HCT116 (cell line): Measurements from ENCODE around the gene RFX3. TPM values are rescaled to one million over a fixed set of nuclear protein-coding genes. Genes with fewer than 3 reads are reported as not detected.

Experiments used
- ATAC-seq: fragments of 200-7000 bp; cut with Tn5 transposase; 2 replicates; pipeline ENCODE4 v1.9.1; 2020; ENCODE audit warnings: mild to moderate bottlenecking, moderate library complexity
- BruUV-seq: library from RNA; stranded (reverse); fragments of 400-500 nt; replicated peaks from 2 replicates; lab custom pipeline; 2021; lab: Mats Ljungman, UMichigan
- CTCF ChIA-PET: fragments of 300-600 bp; sonication (Branson Sonifier 250); formaldehyde crosslinking; loops from one replicate; lab custom pipeline; 2021; ENCODE audit warnings: antibody characterized with exemption; lab: Charles Lee
- POLR2A ChIA-PET: fragments of 300-600, 350-600 bp; sonication (Branson Sonifier 250); formaldehyde crosslinking; loops from one replicate; lab custom pipeline; 2021; ENCODE audit warnings: antibody characterized with exemption; lab: Charles Lee
- RAD21 ChIA-PET, 2 experiments: fragments of 300-600 bp; sonication (Branson Sonifier 250); formaldehyde crosslinking; loops; one replicate each; lab custom pipeline; 2023; ENCODE audit warnings: low total read pairs in 2 of 2; ENCODE audit not compliant: uncharacterized antibody in 2 of 2, unreplicated experiment in 2 of 2, low non-redundant PET in 1 of 2; lab: Charles Lee
- DNase-seq: peaks from one replicate; pipeline ENCODE4 v3.0.0-alpha.2; 2010; ENCODE audit warnings: low read depth, low spot score
- H2AFZ ChIP-seq: fragments of 200-600 bp; shearing (Covaris generic), sonication (generic); 2 replicates; pipeline ENCODE4 v1.6.1; 2017; ENCODE audit warnings: low read depth, mixed run types, mixed read lengths, antibody characterized with exemption, low read length; ENCODE audit not compliant: poor library complexity, severe bottlenecking
- H3K27ac ChIP-seq: 2 replicates; pipeline ENCODE4 v1.5.1; 2012; ENCODE audit warnings: low read depth, low read length
- H3K27me3 ChIP-seq: fragments of 200-600 bp; sonication (generic); 2 replicates; pipeline ENCODE4 v1.6.1; 2016; ENCODE audit warnings: mixed run types, low read length, mixed read lengths; ENCODE audit not compliant: insufficient read depth
- H3K36me3 ChIP-seq, 2 experiments: fragments of 200-500 bp in 1 of 2; fragments of 200-600 bp in 1 of 2; sonication (Bioruptor generic) in 1 of 2; sonication (generic) in 1 of 2; 2 replicates each; pipeline versions ENCODE4 v1.5.1 to v1.6.1; 2014 to 2016; ENCODE audit warnings: low read length in 2 of 2, inconsistent platforms in 1 of 2, mixed read lengths in 1 of 2, mixed run types in 1 of 2; ENCODE audit not compliant: insufficient read depth in 2 of 2, control insufficient read depth in 1 of 2
- H3K4me1 ChIP-seq, 2 experiments: fragments of 200-600 bp in 1 of 2; sonication (generic) in 1 of 2; 2 replicates each; pipeline versions ENCODE4 v1.5.1 to v1.6.1; 2012 to 2017; ENCODE audit warnings: low read length in 2 of 2, inconsistent platforms in 1 of 2, mild to moderate bottlenecking in 1 of 2, mixed read lengths in 1 of 2, mixed run types in 1 of 2, moderate library complexity in 1 of 2; ENCODE audit not compliant: insufficient read depth in 2 of 2, control insufficient read depth in 1 of 2
- H3K4me2 ChIP-seq: fragments of 200-600 bp; sonication (generic); 2 replicates; pipeline ENCODE4 v1.6.1; 2017; ENCODE audit warnings: mixed run types, low read length, mixed read lengths
- H3K4me3 ChIP-seq, 2 experiments: fragments of 200-600 bp in 1 of 2; sonication (generic) in 1 of 2; replicated peaks in 1 of 2; 2 replicates each; pipeline ENCODE4 v1.5.1; 2011 to 2016; ENCODE audit warnings: low read length in 2 of 2, control low read depth in 1 of 2, low read depth in 1 of 2, mild to moderate bottlenecking in 1 of 2, mixed read lengths in 1 of 2, mixed run types in 1 of 2
- H3K79me2 ChIP-seq: fragments of 200-600 bp; sonication (generic); 2 replicates; pipeline ENCODE4 v1.6.1; 2017; ENCODE audit warnings: mild to moderate bottlenecking, mixed run types, low read length, moderate library complexity, mixed read lengths; ENCODE audit not compliant: insufficient read depth
- H3K9ac ChIP-seq: fragments of 200-600 bp; sonication (generic); 2 replicates; pipeline ENCODE4 v1.6.1; 2016; ENCODE audit warnings: low read length, mixed read lengths
- H3K9me2 ChIP-seq: fragments of 200-600 bp; sonication (generic), shearing (Covaris generic); 2 replicates; pipeline ENCODE4 v1.6.1; 2017; ENCODE audit warnings: mixed run types, mild to moderate bottlenecking, moderate library complexity; ENCODE audit not compliant: insufficient read depth
- H3K9me3 ChIP-seq, 2 experiments: fragments of 200-500 bp in 1 of 2; fragments of 200-600 bp in 1 of 2; sonication (Bioruptor generic) in 1 of 2; sonication (generic) in 1 of 2; 2 replicates each; pipeline ENCODE4 v1.6.1; 2014 to 2017; ENCODE audit warnings: low read length in 2 of 2, mixed read lengths in 2 of 2, inconsistent platforms in 1 of 2, low read depth in 1 of 2, mild to moderate bottlenecking in 1 of 2, mixed run types in 1 of 2, moderate library complexity in 1 of 2; ENCODE audit not compliant: control insufficient read depth in 1 of 2, insufficient read depth in 1 of 2
- H4K20me1 ChIP-seq: fragments of 200-600 bp; sonication (generic), shearing (Covaris generic); 2 replicates; pipeline ENCODE4 v1.6.1; 2017; ENCODE audit warnings: mixed run types, mild to moderate bottlenecking, moderate library complexity; ENCODE audit not compliant: insufficient read depth
- ATF3 ChIP-seq: IDR thresholded peaks from 2 replicates; pipeline ENCODE4 v1.6.1; 2012
- CBX3 ChIP-seq: IDR thresholded peaks from 2 replicates; pipeline ENCODE4 v1.6.1; 2012; ENCODE audit warnings: low read depth
- ELF1 ChIP-seq: IDR thresholded peaks from 2 replicates; pipeline ENCODE4 v1.6.1; 2012; ENCODE audit warnings: low read depth, borderline replicate concordance
- EZH2 ChIP-seq: fragments of 200-600 bp; sonication (generic); IDR thresholded peaks from 2 replicates; pipeline ENCODE4 v1.6.1; 2017; ENCODE audit warnings: antibody characterized with exemption, mixed run types
- EZH2phosphoT487 ChIP-seq: fragments of 200-600 bp; IDR thresholded peaks from 2 replicates; pipeline ENCODE4 v1.6.1; 2018; ENCODE audit warnings: antibody characterized with exemption, borderline replicate concordance
- JUND ChIP-seq: IDR thresholded peaks from 2 replicates; pipeline ENCODE4 v1.6.1; 2012
- MAX ChIP-seq: IDR thresholded peaks from 2 replicates; pipeline ENCODE4 v1.6.1; 2012
- POLR2AphosphoS5 ChIP-seq: IDR thresholded peaks from 2 replicates; pipeline ENCODE4 v1.6.1; 2011; ENCODE audit warnings: mild to moderate bottlenecking, low read depth, low read length, moderate library complexity
- RAD21 ChIP-seq: IDR thresholded peaks from 2 replicates; pipeline ENCODE4 v1.6.1; 2012; ENCODE audit warnings: low read depth, mild to moderate bottlenecking
- REST ChIP-seq: IDR thresholded peaks from 2 replicates; pipeline ENCODE4 v1.6.1; 2012; ENCODE audit warnings: low read depth
- SIN3A ChIP-seq: IDR thresholded peaks from 2 replicates; pipeline ENCODE4 v1.6.1; 2012; ENCODE audit warnings: low read depth
- SRF ChIP-seq: IDR thresholded peaks from 2 replicates; pipeline ENCODE4 v1.6.1; 2012; ENCODE audit warnings: low read depth
- YY1 ChIP-seq: IDR thresholded peaks from 2 replicates; pipeline ENCODE4 v1.6.1; 2011; ENCODE audit warnings: low read length, low read depth, moderate library complexity, mild to moderate bottlenecking; ENCODE audit not compliant: insufficient replicate concordance; ENCODE audit errors: extremely low read depth
- ZBTB33 ChIP-seq: IDR thresholded peaks from 2 replicates; pipeline ENCODE4 v1.6.1; 2011; ENCODE audit warnings: mild to moderate bottlenecking, low read length, moderate library complexity; ENCODE audit not compliant: insufficient replicate concordance; ENCODE audit errors: extremely low read depth
- intact Hi-C: fragments of 100-400 bp; cut with micrococcal nuclease; formaldehyde crosslinking; loops from 2 replicates; pipeline ENCODE4 v1.10.0; 2022
- total RNA-seq: library from RNA; stranded (reverse); gene quantifications from one replicate; pipeline ENCODE4 v1.2.1, GENCODE V29; 2021; ENCODE audit not compliant: unreplicated experiment
- TF ChIP-seq, protein P1 (sequence below), 3 experiments: fragments of 200-600 bp in 1 of 3; sonication (generic) in 1 of 3; IDR thresholded peaks in 2 of 3; conservative IDR thresholded peaks in 1 of 3; 2 replicates each; pipeline ENCODE4 v1.5.1; 2012 to 2017; ENCODE audit warnings: low read depth in 2 of 3, low read length in 2 of 3, antibody characterized with exemption in 1 of 3, borderline replicate concordance in 1 of 3, control low read depth in 1 of 3, mild to moderate bottlenecking in 1 of 3, mixed read lengths in 1 of 3, mixed run types in 1 of 3, moderate library complexity in 1 of 3; ENCODE audit not compliant: insufficient read depth in 1 of 3

The RFX3 gene
- total RNA-seq, 1 experiment from 2014 or later: 11.8 TPM

DNA sequence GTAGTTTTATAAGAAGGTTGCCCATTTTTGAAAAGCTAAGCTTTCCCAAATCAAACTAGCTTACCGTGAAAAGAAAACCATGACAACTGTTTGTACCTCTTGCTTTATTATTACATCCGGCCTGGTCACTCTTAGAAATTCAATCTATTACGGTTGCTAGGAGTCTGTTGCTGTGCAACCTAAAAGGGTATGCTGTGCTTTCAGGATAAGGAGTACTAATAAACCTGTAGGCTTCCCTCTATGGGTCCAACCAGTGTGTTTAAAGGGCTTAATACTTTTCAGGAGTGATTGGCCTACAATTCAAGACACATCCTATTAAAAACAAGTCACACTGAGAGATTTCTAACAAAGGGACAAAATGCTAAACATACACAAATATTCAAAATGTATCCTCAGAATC lies 27.1 kb downstream of the RFX3 start:
- ChIA-PET POLR2A (no interaction called here), CTCF (no interaction called here), RAD21 (no interaction called here)
- Histone ChIP-seq H3K27ac (no peak overlapping the region), H3K9me3 (no peaks in the 10 kb centered on the region), H2AFZ (no peak overlapping the region), H3K9ac (no peak overlapping the region), H3K36me3 (no peaks in the 10 kb centered on the region), H3K79me2 (no peaks in the 10 kb centered on the region; the same call in 1 of the 2 replicates), H4K20me1 (no peaks in the 10 kb centered on the region; the same call in 1 of the 2 replicates), H3K4me2 (no peak overlapping the region), H3K4me3 (no peak overlapping the region), H3K4me1 (no peaks in the 10 kb centered on the region), H3K9me2 (no peaks in the 10 kb centered on the region), H3K27me3 (no peaks in the 10 kb centered on the region)
- no peak for ATAC-seq
- no TSS peak for BruUV-seq
- intact Hi-C loops: no loop called here
- TF ChIP-seq RAD21 (no peak), ELF1 (no peak), ZBTB33 (no peak), ATF3 (no peak), MAX (no peak), JUND (no peak), REST (no peak), YY1 (no peak), SRF (no peak), SIN3A (no peak), POLR2AphosphoS5 (no peak), EZH2phosphoT487 (no peak), EZH2 (no peak), CBX3 (no peak)
- TF ChIP-seq, protein P1, sequence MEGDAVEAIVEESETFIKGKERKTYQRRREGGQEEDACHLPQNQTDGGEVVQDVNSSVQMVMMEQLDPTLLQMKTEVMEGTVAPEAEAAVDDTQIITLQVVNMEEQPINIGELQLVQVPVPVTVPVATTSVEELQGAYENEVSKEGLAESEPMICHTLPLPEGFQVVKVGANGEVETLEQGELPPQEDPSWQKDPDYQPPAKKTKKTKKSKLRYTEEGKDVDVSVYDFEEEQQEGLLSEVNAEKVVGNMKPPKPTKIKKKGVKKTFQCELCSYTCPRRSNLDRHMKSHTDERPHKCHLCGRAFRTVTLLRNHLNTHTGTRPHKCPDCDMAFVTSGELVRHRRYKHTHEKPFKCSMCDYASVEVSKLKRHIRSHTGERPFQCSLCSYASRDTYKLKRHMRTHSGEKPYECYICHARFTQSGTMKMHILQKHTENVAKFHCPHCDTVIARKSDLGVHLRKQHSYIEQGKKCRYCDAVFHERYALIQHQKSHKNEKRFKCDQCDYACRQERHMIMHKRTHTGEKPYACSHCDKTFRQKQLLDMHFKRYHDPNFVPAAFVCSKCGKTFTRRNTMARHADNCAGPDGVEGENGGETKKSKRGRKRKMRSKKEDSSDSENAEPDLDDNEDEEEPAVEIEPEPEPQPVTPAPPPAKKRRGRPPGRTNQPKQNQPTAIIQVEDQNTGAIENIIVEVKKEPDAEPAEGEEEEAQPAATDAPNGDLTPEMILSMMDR (IDR thresholded peaks at IDR 0.05 in 2 of 3, conservative IDR thresholded peaks at IDR 0.05 in 1 of 3; ENCODE audit: borderline replicate concordance in 1 of 3, insufficient read depth in 1 of 3, low read depth in 2 of 3, low read length in 2 of 3): no peak
- no peak for DNase-seq
